K562 treated with DMSO at 1 percent for 12 hours (cell line): Measurements from ENCODE around the gene TICAM2. TPM values are rescaled to one million over a fixed set of nuclear protein-coding genes. Genes with fewer than 3 reads are reported as not detected.

Experiments
- total RNA-seq: library from RNA; unstranded; fragments of 300-600 nt; gene quantifications from 2 replicates; pipeline ENCODE4 v1.2.3, GENCODE V29; 2022; ENCODE audit not compliant: insufficient read depth

The TICAM2 gene
- 1.9 and 2.2 TPM in 2 replicates for total RNA-seq

GRCh38 chr5:115601701-115602590 is at the start of gene TICAM2:
Gene TICAM2, minus strand, starts transcription at chr5:115602479. Its CDS starts 21,223 bp downstream, at chr5:115581256.

GRCh38 chr5:115625579-115626444 is 23.5 kb upstream of the TICAM2 start, which contains the start of gene TMED7:
Gene TMED7, minus strand, starts transcription at chr5:115626036. Its CDS starts 244 bp downstream, at chr5:115625792.

GRCh38 chr5:115544436-115545350 is 57.6 kb downstream of the TICAM2 start, which contains the start of gene FEM1C:
Gene FEM1C, minus strand, starts transcription at chr5:115544775. Its CDS starts 1,282 bp downstream, at chr5:115543493.

Other genes with a start within 250 kb of the TICAM2 start
- 1.1 and 4.2 TPM in 2 replicates for gene FEM1C, start 57.7 kb downstream of the TICAM2 start, total RNA-seq
- gene TMED7, start 23.6 kb upstream of the TICAM2 start, total RNA-seq = 10.9 and 30.2 TPM in 2 replicates
- not detected in 2 replicates for gene CDO1, start 214.2 kb upstream of the TICAM2 start, total RNA-seq
- 19.9 and 42.7 TPM in 2 replicates for gene ATG12, start 239.1 kb upstream of the TICAM2 start, total RNA-seq
- gene AP3S1, start 239.5 kb upstream of the TICAM2 start, total RNA-seq = 24.0 and 34.6 TPM in 2 replicates